Loucy (cell line): ENCODE measurements around the gene SSBP3.

Experiments used
- H2AFZ ChIP-seq: fragments of 200-600 bp; sonication (generic); 2 replicates; pipeline ENCODE4 v1.6.0; 2016; ENCODE audit warnings: antibody characterized with exemption, mild to moderate bottlenecking, low read length, moderate library complexity
- H3F3A ChIP-seq: fragments of 200-600 bp; 2 replicates; pipeline ENCODE4 v1.6.0; 2016; ENCODE audit warnings: antibody characterized with exemption, low read depth, mild to moderate bottlenecking
- H3K27me3 ChIP-seq: fragments of 200-600 bp; sonication (generic); 2 replicates; pipeline ENCODE4 v1.6.1; 2014; ENCODE audit warnings: low read length, mild to moderate bottlenecking; ENCODE audit not compliant: insufficient read depth, poor library complexity, severe bottlenecking
- H3K36me3 ChIP-seq: fragments of 200-600 bp; sonication (generic); 2 replicates; pipeline ENCODE4 v1.6.1; 2016; ENCODE audit warnings: low read length; ENCODE audit not compliant: insufficient read depth
- H3K4me1 ChIP-seq: fragments of 200-600 bp; sonication (generic); 2 replicates; pipeline ENCODE4 v1.5.1; 2014; ENCODE audit warnings: low read length, mild to moderate bottlenecking; ENCODE audit not compliant: insufficient read depth, poor library complexity, severe bottlenecking
- H3K4me2 ChIP-seq: fragments of 200-600 bp; sonication (generic); 2 replicates; pipeline ENCODE4 v1.6.0; 2014; ENCODE audit warnings: antibody characterized with exemption, low read length, low read depth, mild to moderate bottlenecking; ENCODE audit not compliant: poor library complexity, severe bottlenecking
- H3K4me3 ChIP-seq: fragments of 200-600 bp; sonication (generic); 2 replicates; pipeline ENCODE4 v1.5.1; 2014; ENCODE audit warnings: low read length, mild to moderate bottlenecking, mixed read lengths; ENCODE audit not compliant: poor library complexity, severe bottlenecking
- H3K79me2 ChIP-seq: fragments of 200-600 bp; sonication (generic); 2 replicates; pipeline ENCODE4 v1.6.1; 2014; ENCODE audit warnings: low read length; ENCODE audit not compliant: insufficient read depth
- H3K9ac ChIP-seq: fragments of 200-600 bp; sonication (generic); 2 replicates; pipeline ENCODE4 v1.6.0; 2014; ENCODE audit warnings: mild to moderate bottlenecking, low read depth, low read length, moderate library complexity; ENCODE audit not compliant: poor library complexity, severe bottlenecking
- H3K9me2 ChIP-seq: fragments of 200-600 bp; sonication (generic); replicated peaks from 2 replicates; pipeline ENCODE4 v1.6.1; 2016; ENCODE audit warnings: low read depth, low read length, mixed read lengths
- H3K9me3 ChIP-seq: fragments of 200-600 bp; sonication (generic); 2 replicates; pipeline ENCODE4 v1.6.1; 2014; ENCODE audit warnings: mild to moderate bottlenecking, antibody characterized with exemption, low read length, low read depth; ENCODE audit not compliant: insufficient read depth
- H4K20me1 ChIP-seq: fragments of 200-600 bp; sonication (generic); 2 replicates; pipeline ENCODE4 v1.6.0; 2014; ENCODE audit warnings: antibody characterized with exemption, low read length, mild to moderate bottlenecking; ENCODE audit not compliant: insufficient read depth, poor library complexity, severe bottlenecking
- EZH2phosphoT487 ChIP-seq: fragments of 200-600 bp; IDR thresholded peaks from 2 replicates; pipeline ENCODE4 v1.6.1; 2018; ENCODE audit warnings: antibody characterized with exemption, mild to moderate bottlenecking, moderate library complexity, borderline replicate concordance
- TF ChIP-seq, protein P1 (sequence below): fragments of 200-600 bp; sonication (generic); conservative IDR thresholded peaks from 2 replicates; pipeline ENCODE4 v1.5.1; 2014; ENCODE audit warnings: mild to moderate bottlenecking, antibody characterized with exemption, low read length

The SSBP3 gene

DNA sequence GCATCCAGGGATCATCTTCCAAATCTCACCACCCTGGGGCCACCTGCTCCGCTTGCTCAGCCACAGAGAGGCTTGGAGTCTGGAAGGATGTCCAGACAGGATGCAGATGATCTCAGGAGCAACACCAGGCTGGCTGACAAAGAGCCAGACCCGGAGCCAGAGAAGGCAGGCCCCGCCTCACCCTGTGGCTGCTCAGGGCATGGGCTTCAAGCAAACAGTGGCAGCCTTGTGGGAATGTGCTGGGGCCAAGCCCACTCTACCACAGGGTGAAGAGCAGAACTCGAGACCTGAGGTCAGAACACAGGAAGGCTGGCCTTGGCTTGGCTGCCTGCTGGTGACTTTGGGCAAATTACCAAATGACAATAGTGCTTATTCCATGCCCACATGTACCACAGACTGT, 160.7 kb downstream of the SSBP3 start:
- H3K27me3 ChIP-seq: no peaks in the 10 kb centered on the region
- H3K4me2 ChIP-seq: no peak overlapping the region
- no peaks in the 10 kb centered on the region for H3K9me3 ChIP-seq
- no peak for TF ChIP-seq EZH2phosphoT487
- TF ChIP-seq, protein P1, sequence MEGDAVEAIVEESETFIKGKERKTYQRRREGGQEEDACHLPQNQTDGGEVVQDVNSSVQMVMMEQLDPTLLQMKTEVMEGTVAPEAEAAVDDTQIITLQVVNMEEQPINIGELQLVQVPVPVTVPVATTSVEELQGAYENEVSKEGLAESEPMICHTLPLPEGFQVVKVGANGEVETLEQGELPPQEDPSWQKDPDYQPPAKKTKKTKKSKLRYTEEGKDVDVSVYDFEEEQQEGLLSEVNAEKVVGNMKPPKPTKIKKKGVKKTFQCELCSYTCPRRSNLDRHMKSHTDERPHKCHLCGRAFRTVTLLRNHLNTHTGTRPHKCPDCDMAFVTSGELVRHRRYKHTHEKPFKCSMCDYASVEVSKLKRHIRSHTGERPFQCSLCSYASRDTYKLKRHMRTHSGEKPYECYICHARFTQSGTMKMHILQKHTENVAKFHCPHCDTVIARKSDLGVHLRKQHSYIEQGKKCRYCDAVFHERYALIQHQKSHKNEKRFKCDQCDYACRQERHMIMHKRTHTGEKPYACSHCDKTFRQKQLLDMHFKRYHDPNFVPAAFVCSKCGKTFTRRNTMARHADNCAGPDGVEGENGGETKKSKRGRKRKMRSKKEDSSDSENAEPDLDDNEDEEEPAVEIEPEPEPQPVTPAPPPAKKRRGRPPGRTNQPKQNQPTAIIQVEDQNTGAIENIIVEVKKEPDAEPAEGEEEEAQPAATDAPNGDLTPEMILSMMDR: no peak
- H3K79me2 ChIP-seq: no peaks in the 10 kb centered on the region
- H3K9me2 ChIP-seq: no peaks in the 10 kb centered on the region
- H4K20me1 ChIP-seq: no peaks in the 10 kb centered on the region
- H3K4me1 ChIP-seq: no peaks in the 10 kb centered on the region
- H3F3A ChIP-seq: no peaks in the 10 kb centered on the region
- H3K4me3 ChIP-seq: no peak overlapping the region
- no peak overlapping the region for H3K9ac ChIP-seq
- no peak overlapping the region for H2AFZ ChIP-seq
- H3K36me3 ChIP-seq: peaks cover 65% of the 10 kb centered on the region; the same call in 1 of the 2 replicates

DNA sequence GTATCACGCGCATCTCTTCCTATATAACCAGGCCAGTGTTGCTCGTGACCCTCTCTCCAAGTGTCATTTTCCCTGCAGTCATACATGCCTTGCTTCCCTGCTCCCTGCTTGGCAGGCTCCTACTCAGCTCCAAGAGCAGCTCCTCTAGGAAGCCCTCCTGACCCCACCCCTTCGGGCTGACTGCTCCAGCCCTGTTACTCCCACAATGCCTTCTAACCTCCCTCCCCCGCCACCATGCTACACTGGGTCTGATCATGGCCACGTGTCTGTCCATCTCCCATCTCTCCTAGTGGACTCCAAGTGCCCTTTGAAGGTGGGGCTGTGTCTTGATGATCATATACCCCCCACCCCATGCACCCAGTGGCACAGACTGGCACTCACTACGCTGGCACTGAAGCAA, 161.5 kb downstream of the SSBP3 start:
- H4K20me1 ChIP-seq: no peaks in the 10 kb centered on the region
- peaks cover 59% of the 10 kb centered on the region; the same call in 1 of the 2 replicates for H3K36me3 ChIP-seq
- no peak for TF ChIP-seq EZH2phosphoT487
- TF ChIP-seq, protein P1: no peak
- H3F3A ChIP-seq: no peaks in the 10 kb centered on the region
- no peak overlapping the region for H3K9ac ChIP-seq
- no peaks in the 10 kb centered on the region for H3K9me3 ChIP-seq
- no peaks in the 10 kb centered on the region for H3K79me2 ChIP-seq
- no peak overlapping the region for H3K4me3 ChIP-seq
- H3K27me3 ChIP-seq: no peaks in the 10 kb centered on the region
- H3K9me2 ChIP-seq: no peaks in the 10 kb centered on the region
- no peak overlapping the region for H3K4me2 ChIP-seq
- no peak overlapping the region for H2AFZ ChIP-seq
- no peaks in the 10 kb centered on the region for H3K4me1 ChIP-seq

DNA sequence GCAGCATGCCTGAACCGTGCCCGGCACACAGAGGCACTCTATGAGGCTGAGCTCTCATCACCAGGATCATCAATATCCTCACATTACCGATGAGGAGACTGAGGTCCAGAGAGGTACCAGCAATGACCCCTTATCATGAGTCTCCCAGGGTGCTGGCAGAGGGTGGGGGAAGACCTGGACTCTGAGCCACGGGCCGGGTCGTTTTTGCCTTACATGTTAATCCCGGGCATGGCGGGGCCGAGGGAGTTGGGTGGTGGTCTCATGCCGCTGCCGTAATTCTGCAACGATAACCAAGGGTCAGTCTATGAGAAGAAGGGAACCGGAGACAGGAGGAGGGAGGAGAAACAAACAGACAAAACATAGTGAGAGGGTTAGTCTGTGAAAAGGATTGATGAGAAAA, 163.2 kb downstream of the SSBP3 start:
- Histone ChIP-seq H3K27me3 (no peaks in the 10 kb centered on the region), H4K20me1 (no peaks in the 10 kb centered on the region), H3K9me2 (no peaks in the 10 kb centered on the region), H3K36me3 (peaks cover 62% of the 10 kb centered on the region; the same call in 1 of the 2 replicates), H3K4me3 (no peak overlapping the region), H3K79me2 (no peaks in the 10 kb centered on the region), H3K4me2 (no peak overlapping the region), H2AFZ (no peak overlapping the region), H3K9me3 (no peaks in the 10 kb centered on the region), H3F3A (no peaks in the 10 kb centered on the region), H3K9ac (no peak overlapping the region), H3K4me1 (no peaks in the 10 kb centered on the region)
- TF ChIP-seq, protein P1: no peak
- TF ChIP-seq EZH2phosphoT487: no peak
